Uterus (tissue), 2 donors: ENCODE data around the gene PARP15.
"Not testable (repeated sequence)": the region's sequence is repeated elsewhere in the genome, so short reads cannot be mapped to it uniquely, and the experiment has no call there.

Experiments used
- POLR2A ChIP-seq, 2 donors: fragments of 450-650 bp; IDR thresholded peaks; one replicate each; pipeline ENCODE4 v1.6.1; 2016; ENCODE audit warnings: antibody characterized with exemption in 2 of 2, mild to moderate bottlenecking in 1 of 2, moderate library complexity in 1 of 2
- TF ChIP-seq, protein P1 (sequence below), 4 experiments: fragments of 200-600 bp in 2 of 4; fragments of 450-650 bp in 2 of 4; sonication (generic) in 2 of 4; IDR thresholded peaks; one replicate each; pipeline ENCODE4 v1.5.1; 2016 to 2019; ENCODE audit warnings: antibody characterized with exemption in 4 of 4, mild to moderate bottlenecking in 2 of 4, moderate library complexity in 1 of 4

DNA sequence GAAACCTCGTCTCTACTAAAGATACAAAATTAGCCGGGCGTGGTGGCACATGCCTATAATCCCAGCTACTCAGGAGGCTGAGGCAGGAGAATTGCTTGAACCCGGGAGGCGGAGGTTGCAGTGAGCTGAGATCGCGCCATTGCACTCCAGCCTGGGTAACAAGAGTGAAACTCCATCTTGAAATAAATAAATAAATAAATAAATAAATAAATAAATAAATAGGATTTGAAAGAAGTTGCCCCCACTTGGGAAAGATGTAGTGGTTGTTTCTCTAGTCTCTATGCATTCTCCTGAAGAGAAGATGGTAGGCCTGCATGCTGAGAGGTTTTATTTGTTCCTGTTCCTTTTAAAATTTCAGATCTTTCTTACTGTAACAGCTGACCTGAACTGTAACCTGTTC, 9.3 kb upstream of the PARP15 start:
- TF ChIP-seq POLR2A (IDR thresholded peaks at IDR 0.05) = not testable (repeated sequence)
- TF ChIP-seq, protein P1, sequence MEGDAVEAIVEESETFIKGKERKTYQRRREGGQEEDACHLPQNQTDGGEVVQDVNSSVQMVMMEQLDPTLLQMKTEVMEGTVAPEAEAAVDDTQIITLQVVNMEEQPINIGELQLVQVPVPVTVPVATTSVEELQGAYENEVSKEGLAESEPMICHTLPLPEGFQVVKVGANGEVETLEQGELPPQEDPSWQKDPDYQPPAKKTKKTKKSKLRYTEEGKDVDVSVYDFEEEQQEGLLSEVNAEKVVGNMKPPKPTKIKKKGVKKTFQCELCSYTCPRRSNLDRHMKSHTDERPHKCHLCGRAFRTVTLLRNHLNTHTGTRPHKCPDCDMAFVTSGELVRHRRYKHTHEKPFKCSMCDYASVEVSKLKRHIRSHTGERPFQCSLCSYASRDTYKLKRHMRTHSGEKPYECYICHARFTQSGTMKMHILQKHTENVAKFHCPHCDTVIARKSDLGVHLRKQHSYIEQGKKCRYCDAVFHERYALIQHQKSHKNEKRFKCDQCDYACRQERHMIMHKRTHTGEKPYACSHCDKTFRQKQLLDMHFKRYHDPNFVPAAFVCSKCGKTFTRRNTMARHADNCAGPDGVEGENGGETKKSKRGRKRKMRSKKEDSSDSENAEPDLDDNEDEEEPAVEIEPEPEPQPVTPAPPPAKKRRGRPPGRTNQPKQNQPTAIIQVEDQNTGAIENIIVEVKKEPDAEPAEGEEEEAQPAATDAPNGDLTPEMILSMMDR (IDR thresholded peaks at IDR 0.05) = not testable (repeated sequence)
